H1 (cell line): ENCODE measurements around the gene ATG2B. TPM values are rescaled to one million over a fixed set of nuclear protein-coding genes. Genes with fewer than 3 reads are reported as not detected.

Experiments
- BCL11A ChIP-seq, 2 experiments: IDR thresholded peaks; one replicate each; pipeline ENCODE4 v1.6.1; 2011; ENCODE audit warnings: low read depth in 2 of 2, low read length in 2 of 2, mild to moderate bottlenecking in 2 of 2
- GTF2F1 ChIP-seq: IDR thresholded peaks from 2 replicates; pipeline ENCODE4 v1.6.1; 2012; ENCODE audit warnings: low read depth, low read length, improper control_type of control experiment, borderline replicate concordance
- JUND ChIP-seq: IDR thresholded peaks from 2 replicates; pipeline ENCODE4 v1.6.1; 2011; ENCODE audit warnings: mild to moderate bottlenecking, improper control_type of control experiment, low read length
- KDM4A ChIP-seq: IDR thresholded peaks from one replicate; pipeline ENCODE4 v1.7.1; 2012; ENCODE audit warnings: low read depth, mild to moderate bottlenecking, moderate library complexity, low read length, inconsistent platforms; ENCODE audit not compliant: severe bottlenecking
- MAFK ChIP-seq: IDR thresholded peaks from 2 replicates; pipeline ENCODE4 v1.6.1; 2012; ENCODE audit warnings: low read depth, mild to moderate bottlenecking, improper control_type of control experiment, low read length
- SUZ12 ChIP-seq: fragments of 200-600 bp; sonication (generic); IDR thresholded peaks from 2 replicates; pipeline ENCODE4 v1.6.1; 2012; ENCODE audit warnings: mild to moderate bottlenecking, inconsistent platforms, low read length, moderate library complexity, mixed read lengths
- TCF12 ChIP-seq: IDR thresholded peaks from 2 replicates; pipeline ENCODE4 v1.6.1; 2011; ENCODE audit warnings: low read depth, mild to moderate bottlenecking, low read length
- polyA plus RNA-seq, 7 experiments: library from polyadenylated mRNA; depleted of rRNA in 3 of 7; stranded (reverse) in 5 of 7; unstranded in 2 of 7; fragments of >200 nt in 5 of 7; fragments of 200-250 nt in 2 of 7; gene quantifications; 1 replicate in 5 of 7; 2 replicates in 1 of 7; 4 replicates in 1 of 7; pipeline versions ENCODE4 v1.2.1 to v1.2.3, GENCODE V29; 2011 to 2013; ENCODE audit warnings: missing spikeins in 2 of 7, mixed read lengths in 2 of 7
- total RNA-seq: library from RNA; stranded (reverse); fragmentation: NEBNext Ultra II Directional; extraction: Animal tissue kit (Norgen Biotek cat#: 25700); gene quantifications from 2 replicates; pipeline ENCODE4 v1.2.1, GENCODE V29; 2021

Gene ATG2B
- total and polyA plus RNA-seq, 2 of the 8 experiments (the other 6 are each of a cell fraction or from before 2014, with no cell fraction given): 4.6 to 14.4 TPM

- no peak for TF ChIP-seq MAFK
- no peak for TF ChIP-seq SUZ12
- TF ChIP-seq BCL11A (IDR thresholded peaks at IDR 0.05; ENCODE audit: low read depth in 2 of 2, low read length in 2 of 2): no peak
- TF ChIP-seq TCF12: no peak
- TF ChIP-seq JUND: no peak
- no peak for TF ChIP-seq KDM4A
- TF ChIP-seq GTF2F1: no peak
Observed at GRCh38 chr14:96316087-96316486, 47.1 kb downstream of the ATG2B start (continued).
